Keratinocyte (primary cell): Measurements from ENCODE around the gene ADRB2.

Experiments
- CTCF ChIP-seq, 3 experiments: IDR thresholded peaks in 1 of 3; conservative IDR thresholded peaks in 1 of 3; optimal IDR thresholded peaks in 1 of 3; 2 replicates in 2 of 3; 3 replicates in 1 of 3; pipeline versions ENCODE3 to v1.5.1; 2011; ENCODE audit warnings: low read length in 3 of 3, mild to moderate bottlenecking in 3 of 3, moderate library complexity in 2 of 3, control low read depth in 1 of 3, inconsistent platforms in 1 of 3; ENCODE audit not compliant: insufficient read depth in 2 of 3; ENCODE audit errors: extremely low read depth in 1 of 3
- EZH2 ChIP-seq: IDR thresholded peaks from one replicate; pipeline ENCODE4 v1.6.1; 2012; ENCODE audit warnings: inconsistent platforms, mild to moderate bottlenecking, low read length, moderate library complexity

GRCh38 chr5:148840531-148840930 lies 14.1 kb downstream of the ADRB2 start:
- TF ChIP-seq CTCF (optimal IDR thresholded peaks at IDR 0.05 in 1 of 3, IDR thresholded peaks at IDR 0.05 in 1 of 3, conservative IDR thresholded peaks at IDR 0.05 in 1 of 3; ENCODE audit: extremely low read depth in 1 of 3, insufficient read depth in 2 of 3, low read length in 3 of 3) (no peak), EZH2 (no peak)
